Upper lobe of left lung (tissue), 6 donors: ENCODE measurements around the gene WSCD2. TPM values are rescaled to one million over a fixed set of nuclear protein-coding genes. Genes with fewer than 3 reads are reported as not detected.

Source experiments
- ATAC-seq, 2 donors: fragments of 200-7000 bp; cut with Tn5 transposase; one replicate each; pipeline ENCODE4 v1.9.1; 2022; ENCODE audit warnings: mild to moderate bottlenecking in 2 of 2, moderate library complexity in 2 of 2; ENCODE audit not compliant: low FRiP score in 2 of 2
- DNase-seq, 2 donors: peaks; one replicate each; pipeline ENCODE4 v3.0.0-alpha.2; 2019 to 2020
- H3K27ac ChIP-seq, 4 donors: fragments of 200-600 bp; sonication (generic); one replicate each; pipeline ENCODE4 v1.5.1; 2016 to 2019
- H3K27me3 ChIP-seq, 4 donors: fragments of 200-600 bp; sonication (generic); one replicate each; pipeline ENCODE4 v1.5.1; 2017 to 2019
- H3K36me3 ChIP-seq, 4 donors: fragments of 200-600 bp; sonication (generic); one replicate each; pipeline ENCODE4 v1.5.1; 2016 to 2019
- H3K4me1 ChIP-seq, 4 donors: fragments of 200-600 bp; sonication (generic); one replicate each; pipeline ENCODE4 v1.5.1; 2018 to 2019
- H3K4me3 ChIP-seq, 4 donors: fragments of 200-600 bp; sonication (generic); one replicate each; pipeline ENCODE4 v1.5.1; 2017 to 2019; ENCODE audit warnings: mild to moderate bottlenecking in 2 of 4, moderate library complexity in 1 of 4
- H3K9me3 ChIP-seq, 4 donors: fragments of 200-600 bp; sonication (generic); one replicate each; pipeline ENCODE4 v1.5.1; 2018 to 2019
- EP300 ChIP-seq, 4 donors: sonication (generic); formaldehyde crosslinking; IDR thresholded peaks; one replicate each; pipeline ENCODE4 v1.5.1; 2017; ENCODE audit warnings: antibody characterized with exemption in 4 of 4, control low read depth in 2 of 4
- POLR2A ChIP-seq, 4 donors: fragments of 450-650 bp; IDR thresholded peaks; one replicate each; pipeline ENCODE4 v1.5.1; 2016 to 2017; ENCODE audit warnings: antibody characterized with exemption in 4 of 4, mild to moderate bottlenecking in 2 of 4
- POLR2AphosphoS5 ChIP-seq, 2 donors: sonication (generic); formaldehyde crosslinking; IDR thresholded peaks; one replicate each; pipeline ENCODE4 v1.5.1; 2017; ENCODE audit warnings: antibody characterized with exemption in 2 of 2
- WGBS, 2 donors: methylation state at CpG; one replicate each; pipeline ENCODE4 v1.1.5; 2017 to 2018; 5-methylcytosine and 5-hydroxymethylcytosine counted together
- total RNA-seq, 6 donors: library from RNA; depleted of rRNA in 4 of 6; stranded (reverse); fragments of >200 nt in 4 of 6; gene quantifications; one replicate each; pipeline versions ENCODE4 v1.1.0 to v1.2.1, GENCODE V29; 2016 to 2021
- TF ChIP-seq, protein P1 (sequence below), 6 experiments: fragments of 450-650 bp in 4 of 6; fragments of 200-600 bp in 2 of 6; sonication (generic) in 2 of 6; IDR thresholded peaks; one replicate each; pipeline ENCODE4 v1.5.1; 2016 to 2019; ENCODE audit warnings: antibody characterized with exemption in 6 of 6
- donor health status: DM: no; HTN: no; CAD: no; lungs with moderate emphysema.
- donor health status: DM: no; HTN: yes; CAD: no; lungs with severe emphysema.

The WSCD2 gene
- total RNA-seq, 6 donors from 2014 or later: 0.17 to 1.0 (median 0.71) TPM

GRCh38 chr12:108182096-108182495 lies 53.0 kb downstream of the WSCD2 start:
- DNase-seq: no peak

GRCh38 chr12:108185002-108185401 lies 55.9 kb downstream of the WSCD2 start:
- H3K9me3 ChIP-seq: no peaks in the 10 kb centered on the region
- TF ChIP-seq EP300 (IDR thresholded peaks at IDR 0.05): no peak
- no peak for TF ChIP-seq POLR2A (IDR thresholded peaks at IDR 0.05)
- no peak for TF ChIP-seq POLR2AphosphoS5 (IDR thresholded peaks at IDR 0.05)
- TF ChIP-seq, protein P1, sequence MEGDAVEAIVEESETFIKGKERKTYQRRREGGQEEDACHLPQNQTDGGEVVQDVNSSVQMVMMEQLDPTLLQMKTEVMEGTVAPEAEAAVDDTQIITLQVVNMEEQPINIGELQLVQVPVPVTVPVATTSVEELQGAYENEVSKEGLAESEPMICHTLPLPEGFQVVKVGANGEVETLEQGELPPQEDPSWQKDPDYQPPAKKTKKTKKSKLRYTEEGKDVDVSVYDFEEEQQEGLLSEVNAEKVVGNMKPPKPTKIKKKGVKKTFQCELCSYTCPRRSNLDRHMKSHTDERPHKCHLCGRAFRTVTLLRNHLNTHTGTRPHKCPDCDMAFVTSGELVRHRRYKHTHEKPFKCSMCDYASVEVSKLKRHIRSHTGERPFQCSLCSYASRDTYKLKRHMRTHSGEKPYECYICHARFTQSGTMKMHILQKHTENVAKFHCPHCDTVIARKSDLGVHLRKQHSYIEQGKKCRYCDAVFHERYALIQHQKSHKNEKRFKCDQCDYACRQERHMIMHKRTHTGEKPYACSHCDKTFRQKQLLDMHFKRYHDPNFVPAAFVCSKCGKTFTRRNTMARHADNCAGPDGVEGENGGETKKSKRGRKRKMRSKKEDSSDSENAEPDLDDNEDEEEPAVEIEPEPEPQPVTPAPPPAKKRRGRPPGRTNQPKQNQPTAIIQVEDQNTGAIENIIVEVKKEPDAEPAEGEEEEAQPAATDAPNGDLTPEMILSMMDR (IDR thresholded peaks at IDR 0.05): no peak
- DNase-seq: no peak

More at GRCh38 chr12:108182096-108182495, 53.0 kb downstream of the WSCD2 start:
- no peaks in the 10 kb centered on the region for H3K9me3 ChIP-seq
- no peak overlapping the region for H3K27ac ChIP-seq
- TF ChIP-seq POLR2AphosphoS5 (IDR thresholded peaks at IDR 0.05): no peak
- no peak for ATAC-seq
- H3K36me3 ChIP-seq: no peaks in the 10 kb centered on the region
- H3K4me1 ChIP-seq: no peaks in the 10 kb centered on the region
- 86 to 90% methylated on average over 4 of the region's 4 CpGs for WGBS, 2 donors
- no peak overlapping the region for H3K4me3 ChIP-seq
- H3K27me3 ChIP-seq: no peaks in the 10 kb centered on the region

DNA sequence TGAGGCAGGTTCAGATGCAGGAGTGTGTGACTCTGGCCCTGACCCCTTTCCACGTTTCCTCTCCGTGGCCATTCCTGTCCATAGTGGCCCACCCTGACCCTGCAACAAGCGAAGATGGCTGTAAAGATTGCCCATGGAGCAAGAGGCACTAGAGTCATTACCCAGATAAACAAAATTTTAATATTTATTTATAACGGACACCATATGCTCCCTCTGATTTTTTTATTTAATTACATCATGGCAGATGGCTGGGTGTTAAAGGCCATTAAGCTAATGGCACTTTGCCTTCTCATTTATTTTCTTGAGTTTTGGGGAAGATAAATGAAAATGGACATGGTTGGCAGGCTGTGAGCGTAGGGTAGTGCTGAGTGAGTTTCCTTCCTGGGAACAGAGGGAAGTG lies 58.7 kb downstream of the WSCD2 start:
- Histone ChIP-seq H3K27me3 (no peaks in the 10 kb centered on the region), H3K4me3 (no peak overlapping the region), H3K4me1 (no peaks in the 10 kb centered on the region), H3K27ac (no peak overlapping the region), H3K36me3 (no peaks in the 10 kb centered on the region), H3K9me3 (no peaks in the 10 kb centered on the region)
- no peak for ATAC-seq
- WGBS, 2 donors: 77 to 89% methylated on average over 5 of the region's 5 CpGs
- TF ChIP-seq POLR2A (IDR thresholded peaks at IDR 0.05) (no peak), EP300 (IDR thresholded peaks at IDR 0.05) (no peak)
- TF ChIP-seq, protein P1 (IDR thresholded peaks at IDR 0.05): no peak
- DNase-seq: no peak

More at GRCh38 chr12:108185002-108185401, 55.9 kb downstream of the WSCD2 start:
- H3K4me1 ChIP-seq: no peaks in the 10 kb centered on the region
- no peaks in the 10 kb centered on the region for H3K36me3 ChIP-seq
- H3K27me3 ChIP-seq: no peaks in the 10 kb centered on the region
- no peak overlapping the region for H3K27ac ChIP-seq
- H3K4me3 ChIP-seq: no peak overlapping the region
- WGBS, 2 donors: 67 to 84% methylated on average over 1 of the region's 1 CpG
- no peak for ATAC-seq

GRCh38 chr12:108190529-108190928 lies 61.4 kb downstream of the WSCD2 start:
- no peak for DNase-seq
- H3K9me3 ChIP-seq: no peaks in the 10 kb centered on the region

DNA sequence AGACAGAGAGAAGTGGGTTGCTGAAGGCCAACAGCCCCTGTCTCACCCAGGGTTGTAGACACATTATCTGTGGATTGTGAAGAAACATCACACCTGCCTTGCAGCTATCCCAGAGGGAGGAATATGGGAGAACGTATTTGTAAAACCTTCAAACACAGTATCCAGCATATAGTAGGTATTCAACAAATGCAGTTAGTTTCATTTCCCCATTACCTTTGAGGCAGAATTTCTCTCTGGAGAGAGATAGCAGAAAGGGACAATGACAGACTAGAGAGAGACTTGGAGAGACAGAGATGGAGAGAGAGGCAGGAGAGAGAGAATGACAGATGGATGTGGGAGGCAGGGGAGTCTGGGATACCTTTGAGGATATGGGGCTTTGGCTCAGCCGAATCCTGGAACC lies 62.0 kb downstream of the WSCD2 start:
- no peaks in the 10 kb centered on the region for H3K36me3 ChIP-seq
- 74 to 76% methylated on average over 2 of the region's 2 CpGs for WGBS, 2 donors
- ATAC-seq (no peak), DNase-seq (no peak)
- no peaks in the 10 kb centered on the region for H3K27me3 ChIP-seq
- TF ChIP-seq EP300 (IDR thresholded peaks at IDR 0.05) (no peak), POLR2AphosphoS5 (IDR thresholded peaks at IDR 0.05) (no peak), POLR2A (IDR thresholded peaks at IDR 0.05) (no peak)
- TF ChIP-seq, protein P1 (IDR thresholded peaks at IDR 0.05): no peak
- no peak overlapping the region for H3K27ac ChIP-seq
- no peaks in the 10 kb centered on the region for H3K9me3 ChIP-seq
- no peak overlapping the region for H3K4me3 ChIP-seq
- H3K4me1 ChIP-seq: no peaks in the 10 kb centered on the region

More at GRCh38 chr12:108190529-108190928, 61.4 kb downstream of the WSCD2 start:
- no peak for ATAC-seq
- no peak overlapping the region for H3K4me3 ChIP-seq
- no peak overlapping the region for H3K27ac ChIP-seq
- WGBS, 2 donors: 42 to 59% methylated on average over 3 of the region's 3 CpGs
- TF ChIP-seq, protein P1 (IDR thresholded peaks at IDR 0.05): no peak
- TF ChIP-seq EP300 (IDR thresholded peaks at IDR 0.05): no peak
- TF ChIP-seq POLR2A (IDR thresholded peaks at IDR 0.05): no peak
- no peak for TF ChIP-seq POLR2AphosphoS5 (IDR thresholded peaks at IDR 0.05)
- no peaks in the 10 kb centered on the region for H3K36me3 ChIP-seq
- no peaks in the 10 kb centered on the region for H3K4me1 ChIP-seq
- H3K27me3 ChIP-seq: no peaks in the 10 kb centered on the region
